Fibroblast of lung (primary cell): Measurements from ENCODE around the gene RCAN3. TPM values are rescaled to one million over a fixed set of nuclear protein-coding genes. Genes with fewer than 3 reads are reported as not detected.

ENCODE experiments used
- DNase-seq, 2 donors: peaks; one replicate each; pipeline versions ENCODE4 v3.0.0 to v3.0.0-alpha.2; 2010; ENCODE audit warnings: low read depth in 2 of 2
- H2AFZ ChIP-seq: 2 replicates; pipeline ENCODE4 v1.5.1; 2012; ENCODE audit warnings: low read length, control low read depth, inconsistent platforms
- H3K27ac ChIP-seq: 2 replicates; pipeline ENCODE4 v1.5.1; 2011; ENCODE audit warnings: low read length, control low read depth; ENCODE audit not compliant: insufficient read depth
- H3K27me3 ChIP-seq: 2 replicates; pipeline ENCODE4 v1.5.1; 2011; ENCODE audit warnings: mild to moderate bottlenecking, low read length; ENCODE audit not compliant: control insufficient read depth, insufficient read depth
- H3K36me3 ChIP-seq: 2 replicates; pipeline ENCODE4 v1.5.1; 2011; ENCODE audit warnings: low read length; ENCODE audit not compliant: control insufficient read depth, insufficient read depth
- H3K4me1 ChIP-seq: 2 replicates; pipeline ENCODE4 v1.5.1; 2011; ENCODE audit warnings: low read length; ENCODE audit not compliant: control insufficient read depth, insufficient read depth; ENCODE audit errors: extremely low read depth
- H3K4me2 ChIP-seq: 2 replicates; pipeline ENCODE4 v1.5.1; 2011; ENCODE audit warnings: low read length, control low read depth; ENCODE audit not compliant: insufficient read depth; ENCODE audit errors: extremely low read depth
- H3K4me3 ChIP-seq, 4 experiments: fragments of 200-600 bp in 1 of 4; sonication (generic) in 1 of 4; replicated peaks in 1 of 4; 2 replicates each; pipeline ENCODE4 v1.5.1; 2011 to 2016; ENCODE audit warnings: low read length in 4 of 4, low read depth in 3 of 4, mild to moderate bottlenecking in 3 of 4, control low read depth in 2 of 4, inconsistent platforms in 1 of 4, mixed read lengths in 1 of 4; ENCODE audit not compliant: insufficient read depth in 1 of 4; ENCODE audit errors: control extremely low read depth in 1 of 4
- H3K79me2 ChIP-seq: 2 replicates; pipeline ENCODE4 v1.5.1; 2012; ENCODE audit warnings: mild to moderate bottlenecking, low read length, inconsistent platforms; ENCODE audit not compliant: control insufficient read depth, insufficient read depth
- H3K9ac ChIP-seq: 2 replicates; pipeline ENCODE4 v1.5.1; 2011; ENCODE audit warnings: mild to moderate bottlenecking, low read length, control low read depth; ENCODE audit not compliant: insufficient read depth
- H3K9me3 ChIP-seq: 2 replicates; pipeline ENCODE4 v1.5.1; 2012; ENCODE audit warnings: low read depth, low read length; ENCODE audit not compliant: control insufficient read depth, insufficient read depth
- H4K20me1 ChIP-seq: 2 replicates; pipeline ENCODE4 v1.5.1; 2011; ENCODE audit warnings: low read length; ENCODE audit not compliant: control insufficient read depth, insufficient read depth; ENCODE audit errors: extremely low read depth
- EZH2 ChIP-seq: IDR thresholded peaks from 2 replicates; pipeline ENCODE4 v1.5.1; 2012; ENCODE audit warnings: low read length, control low read depth, mild to moderate bottlenecking; ENCODE audit errors: missing control alignments
- polyA plus RNA-seq, 2 donors: library from polyadenylated mRNA; depleted of rRNA in 1 of 2; stranded (reverse) in 1 of 2; unstranded in 1 of 2; fragments of >200 nt; gene quantifications; 2 replicates each; pipeline ENCODE4 v1.2.1, GENCODE V29; 2011 to 2012; ENCODE audit warnings: missing spikeins in 1 of 2
- total RNA-seq: library from RNA; depleted of rRNA; stranded (reverse); fragments of >200 nt; gene quantifications from 2 replicates; pipeline ENCODE4 v1.2.1, GENCODE V29; 2014
- TF ChIP-seq, protein P1 (sequence below), 2 donors: IDR thresholded peaks in 1 of 2; conservative IDR thresholded peaks in 1 of 2; 1 replicate in 1 of 2; 2 replicates in 1 of 2; pipeline ENCODE4 v1.5.1; 2011 to 2012; ENCODE audit warnings: low read length in 2 of 2, control low read depth in 1 of 2, inconsistent platforms in 1 of 2, low read depth in 1 of 2, mild to moderate bottlenecking in 1 of 2

The RCAN3 gene
- total and polyA plus RNA-seq, 2 donors (not counting 1 experiment from before 2014, with no cell fraction given) = 5.0 to 17.3 TPM

DNA sequence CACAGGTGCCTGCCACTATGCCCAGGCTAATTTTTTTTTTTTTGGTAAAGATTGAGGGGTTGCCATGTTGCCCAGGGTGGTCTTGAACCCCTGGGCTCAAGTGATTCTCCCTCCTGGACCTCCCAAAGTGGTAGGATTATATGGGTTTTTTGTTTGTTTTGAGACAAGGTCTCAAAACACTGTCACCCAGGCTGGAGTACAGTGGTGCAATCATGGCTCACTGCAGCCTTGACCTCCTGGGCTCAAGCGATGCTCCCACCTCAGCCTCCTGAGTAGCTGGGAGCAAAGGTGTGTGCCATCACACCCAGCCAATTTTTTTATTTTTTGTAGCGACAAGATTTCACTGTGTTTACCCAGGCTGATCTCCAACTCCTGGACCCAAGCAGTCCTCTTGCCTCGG, 8.9 kb upstream of the RCAN3 start:
- Histone ChIP-seq H3K79me2 (no peaks in the 10 kb centered on the region), H2AFZ (no peak overlapping the region), H3K9me3 (no peaks in the 10 kb centered on the region), H3K4me3 (no peak overlapping the region), H4K20me1 (no peaks in the 10 kb centered on the region), H3K27ac (no peak overlapping the region), H3K9ac (no peak overlapping the region), H3K36me3 (no peaks in the 10 kb centered on the region), H3K4me2 (no peak overlapping the region), H3K27me3 (no peaks in the 10 kb centered on the region), H3K4me1 (no peaks in the 10 kb centered on the region)
- DNase-seq = no peak
- TF ChIP-seq, protein P1, sequence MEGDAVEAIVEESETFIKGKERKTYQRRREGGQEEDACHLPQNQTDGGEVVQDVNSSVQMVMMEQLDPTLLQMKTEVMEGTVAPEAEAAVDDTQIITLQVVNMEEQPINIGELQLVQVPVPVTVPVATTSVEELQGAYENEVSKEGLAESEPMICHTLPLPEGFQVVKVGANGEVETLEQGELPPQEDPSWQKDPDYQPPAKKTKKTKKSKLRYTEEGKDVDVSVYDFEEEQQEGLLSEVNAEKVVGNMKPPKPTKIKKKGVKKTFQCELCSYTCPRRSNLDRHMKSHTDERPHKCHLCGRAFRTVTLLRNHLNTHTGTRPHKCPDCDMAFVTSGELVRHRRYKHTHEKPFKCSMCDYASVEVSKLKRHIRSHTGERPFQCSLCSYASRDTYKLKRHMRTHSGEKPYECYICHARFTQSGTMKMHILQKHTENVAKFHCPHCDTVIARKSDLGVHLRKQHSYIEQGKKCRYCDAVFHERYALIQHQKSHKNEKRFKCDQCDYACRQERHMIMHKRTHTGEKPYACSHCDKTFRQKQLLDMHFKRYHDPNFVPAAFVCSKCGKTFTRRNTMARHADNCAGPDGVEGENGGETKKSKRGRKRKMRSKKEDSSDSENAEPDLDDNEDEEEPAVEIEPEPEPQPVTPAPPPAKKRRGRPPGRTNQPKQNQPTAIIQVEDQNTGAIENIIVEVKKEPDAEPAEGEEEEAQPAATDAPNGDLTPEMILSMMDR (conservative IDR thresholded peaks at IDR 0.05 in 1 of 2, IDR thresholded peaks at IDR 0.05 in 1 of 2; ENCODE audit: low read depth in 1 of 2, low read length in 2 of 2) = no peak
- TF ChIP-seq EZH2 = no peak

- no peak overlapping the region for H3K4me2 ChIP-seq
- H3K79me2 ChIP-seq = no peaks in the 10 kb centered on the region
- TF ChIP-seq, protein P1 (conservative IDR thresholded peaks at IDR 0.05 in 1 of 2, IDR thresholded peaks at IDR 0.05 in 1 of 2; ENCODE audit: low read depth in 1 of 2, low read length in 2 of 2) = no peak
- no peak for TF ChIP-seq EZH2
- H4K20me1 ChIP-seq = no peaks in the 10 kb centered on the region
- no peak overlapping the region for H3K4me3 ChIP-seq
- H3K36me3 ChIP-seq = no peaks in the 10 kb centered on the region
- DNase-seq = no peak
- H3K27ac ChIP-seq = no peak overlapping the region
- no peaks in the 10 kb centered on the region for H3K9me3 ChIP-seq
- no peak overlapping the region for H3K9ac ChIP-seq
- H2AFZ ChIP-seq = no peak overlapping the region
- H3K4me1 ChIP-seq = peaks cover 2% of the 10 kb centered on the region
- H3K27me3 ChIP-seq = no peaks in the 10 kb centered on the region
Observed at GRCh38 chr1:24498589-24498988, 4.0 kb upstream of the RCAN3 start.

DNA sequence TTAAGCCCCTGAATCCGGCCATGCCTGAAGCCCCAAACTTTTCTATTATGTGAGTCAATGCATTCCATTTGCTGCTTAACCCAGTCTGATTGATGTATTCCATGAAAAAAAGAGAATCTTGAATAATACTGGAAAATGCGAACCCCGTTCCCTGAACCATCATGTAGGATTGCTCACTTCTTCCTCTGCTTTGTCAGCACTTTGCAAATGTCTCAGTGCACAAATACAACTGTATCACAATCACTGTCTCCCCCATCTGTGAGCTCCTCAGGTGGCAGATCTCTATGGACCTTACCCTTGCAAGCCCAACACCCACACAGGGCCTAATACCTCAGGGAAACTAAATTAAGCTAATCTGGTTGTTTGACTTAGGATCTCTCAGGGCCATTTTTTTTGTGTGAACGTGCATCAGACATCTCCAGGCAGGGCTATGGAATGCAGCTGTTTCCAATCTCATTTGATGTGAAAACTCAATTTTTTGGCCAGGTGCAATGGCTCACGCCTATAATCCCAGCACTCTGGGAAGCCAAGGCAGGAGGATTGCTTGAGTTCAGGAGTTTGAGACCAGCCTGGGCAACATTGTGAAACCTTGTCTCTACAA, 2.1 kb upstream of the RCAN3 start:
- H3K27ac ChIP-seq = no peak overlapping the region
- H4K20me1 ChIP-seq = no peaks in the 10 kb centered on the region
- H2AFZ ChIP-seq = no peak overlapping the region
- H3K9ac ChIP-seq = no peak overlapping the region
- DNase-seq = no peak
- no peaks in the 10 kb centered on the region for H3K9me3 ChIP-seq
- H3K27me3 ChIP-seq = no peaks in the 10 kb centered on the region
- H3K36me3 ChIP-seq = no peaks in the 10 kb centered on the region
- no peak overlapping the region for H3K4me2 ChIP-seq
- TF ChIP-seq EZH2 = no peak
- TF ChIP-seq, protein P1 (conservative IDR thresholded peaks at IDR 0.05 in 1 of 2, IDR thresholded peaks at IDR 0.05 in 1 of 2; ENCODE audit: low read depth in 1 of 2, low read length in 2 of 2) = no peak
- no peaks in the 10 kb centered on the region for H3K79me2 ChIP-seq
- peaks cover 2% of the 10 kb centered on the region for H3K4me1 ChIP-seq
- no peak overlapping the region for H3K4me3 ChIP-seq
